Activated CD4-positive, alpha-beta T cell treated with anti-CD3 and anti-CD28 coated beads for 1 hour (primary cell): ENCODE measurements around the gene PACRG.

ENCODE experiments used
- DNase-seq: peaks from one replicate; pipeline ENCODE4 v3.0.0-alpha.2; 2020

The PACRG gene

DNA sequence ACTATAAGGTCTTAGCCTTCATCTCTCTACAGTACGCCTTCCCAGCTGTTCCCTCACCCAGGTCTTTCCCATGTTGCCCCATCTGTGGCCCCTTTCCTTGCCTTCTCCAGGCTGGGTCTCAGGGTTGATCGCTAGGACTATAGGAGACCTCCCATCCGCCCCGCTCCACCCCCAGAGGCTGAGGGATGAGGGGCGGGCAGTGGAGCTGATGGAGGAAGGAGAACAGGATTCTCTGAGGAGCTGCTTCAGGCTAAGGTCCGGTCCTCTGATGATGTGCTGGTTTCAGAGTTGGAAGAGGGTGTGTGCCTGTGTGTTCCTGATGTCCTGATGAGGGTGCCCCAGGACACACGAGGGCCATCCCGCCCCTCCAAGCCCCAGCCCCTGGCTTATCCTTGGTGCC lies 531.9 kb downstream of the PACRG start:
- no peak for DNase-seq

DNA sequence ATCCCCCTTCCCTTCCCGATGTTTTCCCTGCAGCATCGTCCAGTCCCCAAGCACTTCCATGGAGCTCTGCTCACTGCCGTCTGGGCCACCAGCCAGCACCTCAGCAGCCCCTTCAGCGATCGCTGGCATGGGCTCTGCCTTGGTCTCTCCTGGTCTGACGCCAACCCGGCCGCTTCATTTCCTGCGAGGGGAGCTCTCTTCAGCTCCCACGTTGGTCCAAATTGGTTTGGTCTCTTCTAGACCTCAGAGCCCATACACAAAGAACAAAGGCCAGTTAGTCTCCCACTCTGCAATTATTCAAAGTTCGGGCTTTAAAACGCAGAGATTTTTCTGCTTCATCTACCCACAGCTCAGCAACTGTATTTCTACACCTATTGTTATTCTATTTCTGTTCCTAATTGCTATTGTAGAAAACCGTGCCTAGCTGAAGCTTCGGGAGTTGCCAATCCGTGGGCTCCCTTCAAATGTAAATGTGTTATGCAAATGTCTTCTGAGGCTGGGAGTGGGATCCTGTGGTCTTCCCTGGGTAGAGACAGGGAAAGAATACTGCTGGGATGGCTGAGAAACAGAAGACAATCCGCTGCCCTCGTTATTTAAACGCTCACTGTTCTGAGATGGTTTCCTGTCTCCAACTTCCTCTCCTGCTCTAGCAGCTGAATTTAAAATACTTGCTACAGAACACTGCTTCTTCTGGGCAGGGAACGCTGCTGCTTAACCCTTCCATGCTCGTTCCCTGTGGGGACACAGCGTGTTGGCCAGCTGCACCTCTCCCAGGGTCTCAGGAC lies 532.5 kb downstream of the PACRG start:
- DNase-seq: no peak

DNA sequence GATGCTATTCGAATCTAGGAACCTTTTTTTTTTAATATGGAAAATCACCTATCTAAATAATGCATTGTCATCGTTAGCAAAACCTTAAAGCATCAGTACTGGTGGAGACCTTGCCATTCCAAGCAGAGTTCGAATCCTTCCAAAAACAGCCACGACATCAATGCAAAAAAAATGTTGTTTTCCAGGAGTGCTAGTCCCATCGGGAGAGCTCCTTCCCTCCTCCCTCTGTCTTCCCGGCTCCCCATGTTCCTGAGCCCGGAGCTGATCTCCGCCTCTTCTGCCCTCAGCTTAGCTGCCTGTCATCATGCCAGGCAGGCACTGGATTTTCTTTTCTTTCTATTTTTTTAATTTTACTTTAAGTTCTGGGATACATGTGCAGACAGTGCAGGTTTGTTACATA lies 533.1 kb downstream of the PACRG start:
- no peak for DNase-seq

DNA sequence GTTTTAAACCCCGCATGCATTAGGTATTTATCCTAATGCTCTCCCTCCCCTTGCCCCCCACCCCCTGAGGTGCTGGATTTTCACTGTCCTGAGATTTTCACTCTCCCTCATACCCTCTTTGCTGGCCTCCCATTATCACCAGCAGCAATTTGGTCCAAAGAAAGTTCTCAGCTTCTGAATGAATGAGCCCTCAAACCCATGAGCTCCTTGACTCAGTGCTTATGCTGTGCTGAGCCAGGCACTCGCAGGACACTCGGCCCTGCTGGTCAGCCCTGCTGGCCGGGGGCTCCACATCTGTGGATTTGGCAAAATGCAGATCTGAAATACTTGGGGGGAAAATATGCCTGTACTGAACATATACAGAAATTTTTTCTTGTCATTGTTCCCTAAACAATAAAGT lies 533.6 kb downstream of the PACRG start:
- no peak for DNase-seq

DNA sequence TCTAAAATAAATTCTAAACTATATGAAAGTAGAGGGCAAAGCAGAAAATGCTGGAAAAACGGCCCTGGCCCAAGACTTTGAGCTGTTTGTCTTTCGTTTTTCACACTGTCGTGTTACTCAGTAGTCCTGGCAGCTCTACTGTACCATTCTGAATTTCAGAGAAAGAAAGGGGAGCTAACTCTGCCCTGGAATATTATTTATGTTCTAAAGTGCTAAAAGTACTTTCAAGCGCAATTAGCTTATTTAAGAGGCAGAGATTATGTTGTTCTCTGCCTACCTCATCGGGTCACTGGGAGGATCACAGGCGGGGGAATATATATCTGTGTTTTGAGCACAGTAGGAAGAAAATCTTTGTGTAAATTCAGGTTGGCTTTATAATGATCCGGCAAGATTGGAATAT lies 534.3 kb downstream of the PACRG start:
- DNase-seq: no peak

DNA sequence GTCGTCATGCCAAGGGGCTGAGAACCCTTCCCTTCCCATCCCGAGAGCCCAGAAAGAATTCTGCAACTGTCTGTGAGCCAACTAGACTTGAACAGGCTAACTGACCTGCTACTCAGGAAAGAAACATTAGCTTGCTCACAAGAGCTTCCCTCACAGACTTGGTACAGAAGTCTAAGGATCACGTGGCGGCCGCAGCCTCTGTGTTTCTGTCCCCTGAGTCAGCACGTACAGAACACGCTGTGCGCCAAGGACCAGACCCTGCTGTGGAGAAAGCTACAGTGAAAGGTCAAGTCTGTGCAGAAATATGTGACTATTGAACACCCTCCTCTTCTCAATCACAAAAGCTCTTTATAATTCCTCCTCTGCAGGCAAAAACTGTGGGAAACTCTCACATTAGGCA lies 535.4 kb downstream of the PACRG start:
- no peak for DNase-seq

DNA sequence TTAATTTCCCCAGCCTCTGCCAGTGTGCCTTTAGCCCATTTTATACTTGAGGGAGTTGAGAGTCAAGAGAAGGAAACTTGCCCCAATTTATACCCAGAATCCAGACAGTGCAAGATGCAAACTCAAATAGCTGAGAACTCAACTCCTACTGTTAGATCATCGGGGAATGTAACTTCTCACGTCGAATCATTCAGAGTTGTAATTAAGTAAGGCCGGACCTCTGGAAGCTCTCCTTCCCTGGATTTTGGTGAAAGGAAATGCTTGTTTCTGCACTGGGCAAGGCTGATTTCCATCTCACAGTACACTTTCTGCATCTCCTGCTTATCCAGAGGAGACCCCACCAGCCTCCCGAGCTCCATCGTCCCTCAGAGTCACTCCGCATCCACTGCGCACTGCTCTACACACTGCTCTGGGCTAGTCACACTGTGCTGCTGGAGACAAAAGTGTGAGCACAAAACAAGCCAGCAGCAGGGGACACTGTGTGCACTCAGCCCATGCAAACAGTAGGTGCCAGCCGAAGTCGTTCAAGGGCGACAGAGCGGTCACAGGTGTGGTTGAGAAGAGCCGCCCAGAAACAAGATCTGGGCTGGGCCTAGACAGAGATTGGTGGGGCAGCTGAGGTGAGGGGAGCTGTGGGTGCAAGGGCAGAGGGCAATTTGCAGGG lies 536.4 kb downstream of the PACRG start:
- no peak for DNase-seq

DNA sequence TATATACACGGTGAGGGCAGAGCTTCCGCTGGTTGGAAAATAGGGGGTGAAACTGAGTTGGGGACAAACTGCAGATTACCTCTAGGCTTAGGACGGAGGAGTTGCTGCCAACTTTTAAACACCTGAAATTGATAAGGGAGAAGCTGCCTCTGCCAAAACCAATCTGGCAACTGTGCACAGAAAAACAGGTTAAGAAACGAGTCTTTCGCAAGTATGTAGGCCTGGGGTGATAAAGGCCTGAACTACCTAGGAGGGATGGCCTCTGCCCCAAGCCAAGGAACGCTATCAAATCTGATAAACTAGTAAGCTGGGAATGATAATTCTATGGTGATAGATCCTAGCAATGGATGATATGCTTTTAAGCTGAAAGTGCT lies 536.9 kb downstream of the PACRG start:
- DNase-seq: no peak

DNA sequence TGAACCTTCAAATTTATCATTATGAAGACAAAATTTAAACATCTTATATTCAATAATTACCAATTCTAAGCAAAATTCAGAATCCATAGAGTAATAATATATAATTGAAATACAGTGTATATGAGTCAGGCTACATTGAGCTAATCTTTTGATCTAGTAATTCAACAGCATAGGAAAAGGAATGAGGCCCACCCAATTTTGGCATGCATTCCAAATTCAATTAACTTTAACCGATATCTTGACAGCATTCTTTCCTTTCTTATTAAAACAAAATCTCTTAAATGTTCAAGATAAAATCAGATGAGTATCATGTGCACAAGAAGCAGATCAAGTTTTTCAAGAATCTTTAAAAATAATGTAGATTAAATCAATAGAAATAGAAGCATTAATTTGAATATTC lies 553.9 kb downstream of the PACRG start:
- DNase-seq: no peak

DNA sequence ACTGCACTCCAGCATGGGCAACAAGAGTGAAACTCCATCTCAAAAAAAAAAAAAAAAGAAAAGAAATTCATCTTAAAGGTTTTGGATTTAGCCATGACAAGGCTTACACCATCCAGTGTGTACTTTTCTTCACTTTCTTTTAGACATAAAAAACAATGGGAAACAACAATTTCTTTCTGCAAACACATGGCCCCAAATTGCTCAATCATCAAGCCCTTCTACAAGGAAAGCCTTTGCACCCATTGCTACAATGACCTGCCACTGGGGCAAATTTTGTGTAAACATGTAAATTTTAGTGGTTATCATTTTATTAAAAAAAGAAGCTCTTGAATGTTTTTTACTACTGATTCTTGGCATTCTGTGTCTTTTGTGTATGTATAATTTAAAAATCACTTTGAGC lies 554.9 kb downstream of the PACRG start:
- no peak for DNase-seq

DNA sequence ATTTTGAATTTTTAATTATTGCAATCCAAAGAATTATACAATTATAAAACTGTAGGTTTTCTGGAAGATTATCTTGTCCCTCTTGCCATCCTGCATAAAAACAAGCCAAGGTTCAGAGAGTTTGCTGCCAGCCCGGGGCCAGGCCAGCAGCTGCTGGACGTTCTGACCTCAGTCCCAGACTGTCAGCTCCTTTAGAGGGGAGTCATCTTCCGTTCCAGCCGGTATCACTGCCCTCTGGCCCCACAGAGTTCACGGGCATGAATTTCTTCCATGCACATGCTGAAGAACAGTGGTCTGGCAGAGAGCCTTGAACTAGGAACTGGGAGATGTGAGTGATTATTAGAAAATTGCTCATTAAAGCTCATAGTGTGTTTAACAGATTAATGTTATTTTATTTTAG lies 556.4 kb downstream of the PACRG start:
- DNase-seq: no peak

DNA sequence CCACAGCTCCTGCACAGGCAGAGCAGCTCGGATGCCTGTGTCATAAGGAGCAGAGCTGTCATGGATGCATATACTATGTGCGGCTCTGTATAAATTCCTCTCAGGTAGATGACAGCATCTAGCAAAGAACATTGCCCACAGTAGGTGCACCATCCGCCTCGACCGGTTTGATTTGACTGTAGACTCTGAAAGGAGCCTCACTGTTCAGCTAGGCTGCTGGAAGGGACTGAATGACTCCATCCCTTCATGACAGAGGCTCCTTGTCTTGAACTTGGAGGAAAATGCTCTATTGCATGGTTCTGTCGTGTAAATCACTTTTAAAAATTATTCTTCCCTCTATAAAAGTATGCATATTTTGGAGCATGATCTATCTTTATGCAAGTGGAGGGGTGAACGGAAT lies 557.9 kb downstream of the PACRG start:
- DNase-seq: no peak

DNA sequence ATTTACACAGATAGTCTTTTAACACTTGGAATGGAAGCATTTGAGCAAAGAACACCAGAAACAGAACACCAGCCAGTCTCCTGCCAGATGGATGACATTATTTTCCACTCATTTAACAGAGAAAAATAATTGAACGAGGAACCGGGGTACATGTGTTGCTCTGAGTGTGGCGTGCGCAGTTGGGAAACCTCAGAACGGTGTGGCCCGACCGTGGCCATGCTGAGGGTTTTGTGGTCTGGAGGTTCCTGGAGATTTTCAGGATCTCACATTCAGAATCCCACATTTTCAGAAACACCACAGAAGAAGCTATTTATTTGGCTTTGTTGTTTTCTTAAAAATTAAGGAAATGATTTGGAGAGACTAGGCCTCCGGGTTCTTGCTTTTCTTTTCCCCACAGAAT lies 559.9 kb downstream of the PACRG start:
- no peak for DNase-seq

DNA sequence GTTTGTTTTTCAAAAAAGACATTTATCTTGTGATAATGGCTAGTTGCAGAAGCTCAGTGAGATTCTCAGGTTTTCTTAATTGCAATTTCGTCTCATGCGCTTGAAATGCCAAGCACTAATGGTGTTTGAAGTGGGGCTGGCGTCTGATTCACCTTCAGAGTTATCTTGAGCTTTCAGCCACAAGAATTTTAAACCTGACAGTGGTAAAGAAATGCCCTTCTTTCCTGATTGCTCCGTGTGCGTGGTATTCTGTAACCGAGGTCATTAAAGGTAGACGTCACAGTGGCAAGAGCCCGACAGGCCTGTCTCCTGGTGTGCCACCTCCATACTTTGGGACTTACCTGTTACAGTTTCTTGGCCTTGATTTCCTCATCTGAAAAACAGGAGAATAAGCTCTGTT lies 560.3 kb downstream of the PACRG start:
- no peak for DNase-seq

DNA sequence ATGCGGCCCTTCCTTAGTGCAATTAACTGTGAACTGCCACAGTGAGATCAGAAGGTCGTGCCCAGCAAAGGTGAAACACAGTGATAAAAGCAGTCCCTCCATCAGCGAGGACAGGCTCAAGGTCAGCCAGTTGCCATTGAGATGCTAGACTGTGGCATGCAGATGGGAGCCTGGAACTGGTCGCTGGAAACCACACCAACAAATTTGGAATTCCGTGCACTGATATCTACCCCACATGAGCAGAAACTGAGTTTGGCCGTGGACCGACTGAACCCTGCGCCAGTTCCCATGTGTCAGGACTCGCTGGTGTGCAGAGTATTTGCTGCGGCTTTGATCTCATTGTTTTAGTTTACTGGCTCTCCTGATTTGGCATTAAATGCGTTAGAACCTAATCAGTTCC lies 561.1 kb downstream of the PACRG start:
- no peak for DNase-seq

DNA sequence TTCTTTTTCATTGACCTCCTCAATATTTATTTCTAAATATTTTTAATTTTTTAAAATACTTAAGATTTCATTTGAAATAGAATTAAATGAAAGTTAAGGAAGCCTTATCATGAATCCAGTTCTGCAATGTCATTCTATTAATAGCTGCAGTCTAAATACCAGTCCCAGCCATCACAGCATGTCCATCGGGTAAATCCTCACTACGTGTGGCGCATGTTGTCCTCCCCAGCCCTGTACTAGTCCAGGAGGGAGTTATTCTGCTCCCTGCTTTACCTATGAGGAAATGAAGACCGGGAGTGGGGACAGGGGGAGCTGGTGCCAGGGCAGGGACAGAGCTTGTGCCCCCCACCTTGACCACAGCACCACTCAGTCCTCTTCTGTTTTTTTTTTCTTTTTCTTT lies 561.7 kb downstream of the PACRG start:
- DNase-seq: no peak

DNA sequence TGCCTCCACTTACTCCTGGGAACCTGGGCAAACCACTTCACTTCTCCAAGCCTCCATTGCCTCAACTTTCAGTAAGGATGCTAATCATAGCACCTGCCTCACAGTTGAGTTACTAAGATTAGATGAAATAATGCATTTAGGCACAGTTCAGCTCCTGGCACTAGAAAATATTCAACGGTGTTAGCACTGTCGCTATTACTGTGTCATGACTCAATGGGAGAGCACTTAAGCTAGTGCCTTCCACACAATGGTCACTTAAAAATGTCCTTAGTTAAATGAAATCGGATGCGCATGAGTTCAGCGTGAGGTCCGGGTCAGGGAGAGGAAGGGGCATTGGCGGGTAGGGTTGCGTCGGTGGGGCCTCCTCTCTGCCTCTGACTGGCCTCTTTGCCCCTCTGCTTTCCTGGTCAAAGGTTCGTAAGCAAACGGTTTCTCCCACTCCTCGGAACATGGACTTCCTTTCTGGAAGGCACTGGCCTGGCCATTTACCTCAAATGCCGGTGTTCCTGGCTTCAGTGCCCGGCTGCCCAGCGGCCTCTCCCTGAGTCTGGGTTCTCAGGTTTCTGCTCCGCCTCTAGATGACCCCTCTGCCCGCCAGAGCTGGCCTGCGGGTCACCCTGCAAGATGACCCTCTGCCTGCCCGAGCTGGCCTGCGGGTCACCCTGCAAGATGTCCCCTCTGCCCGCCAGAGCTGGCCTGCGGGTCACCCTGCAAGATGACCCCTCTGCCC lies 562.9 kb downstream of the PACRG start:
- no peak for DNase-seq

DNA sequence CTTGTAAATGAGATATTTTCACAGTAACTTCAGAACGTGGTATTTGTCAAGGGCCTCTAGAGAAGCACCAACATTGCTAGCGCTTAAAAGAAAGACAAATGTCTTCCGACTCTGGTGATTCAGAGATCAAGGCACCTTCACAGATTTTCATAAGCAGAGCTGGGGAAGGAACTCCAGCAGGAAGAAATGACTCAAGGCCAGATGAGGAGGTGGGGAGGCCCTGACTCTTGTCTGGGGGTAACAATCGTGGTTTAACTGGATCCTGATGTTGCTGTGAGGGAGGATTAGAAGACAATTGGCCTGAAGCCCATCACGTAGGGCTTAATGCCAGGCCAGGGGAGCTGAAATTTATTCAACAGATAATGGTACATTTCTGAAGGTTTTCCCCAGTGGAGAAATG lies 563.8 kb downstream of the PACRG start:
- no peak for DNase-seq

DNA sequence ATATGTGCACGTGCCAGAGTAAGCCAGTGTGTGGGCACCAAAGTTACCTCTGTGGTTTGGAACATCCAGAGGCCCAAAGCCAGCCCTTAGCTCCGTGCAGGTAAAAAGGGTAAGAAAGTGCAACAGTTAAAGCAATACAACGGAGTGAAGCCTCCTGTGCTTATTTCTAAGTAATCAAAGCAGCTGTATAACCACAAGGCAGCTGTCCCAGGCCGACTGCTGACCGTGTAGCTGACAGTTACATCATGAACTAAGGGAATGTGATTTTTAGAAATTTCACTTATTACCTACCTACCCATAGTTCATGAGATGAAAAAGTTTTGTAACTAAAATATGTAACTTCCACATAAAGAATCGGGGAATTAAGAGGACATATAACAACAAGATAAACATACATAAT lies 565.5 kb downstream of the PACRG start:
- no peak for DNase-seq

DNA sequence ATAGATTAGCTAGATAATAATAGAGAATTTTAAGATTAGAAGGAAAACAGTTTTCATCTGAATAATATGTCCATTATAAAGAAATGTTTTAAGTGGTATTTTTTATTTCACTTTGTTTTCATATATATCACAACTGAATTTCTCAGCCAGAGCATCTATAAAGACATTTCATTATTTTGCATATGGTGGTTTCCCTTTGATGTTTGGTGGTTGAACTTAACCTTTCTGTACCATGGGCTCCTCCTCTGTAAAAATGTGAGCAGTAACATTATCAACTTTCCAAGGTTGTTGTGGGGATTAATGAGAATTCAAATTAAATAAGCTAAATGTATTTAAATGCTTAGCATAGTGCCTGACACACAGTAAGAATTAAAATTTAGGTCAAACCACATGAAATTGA lies 567.0 kb downstream of the PACRG start:
- no peak for DNase-seq

DNA sequence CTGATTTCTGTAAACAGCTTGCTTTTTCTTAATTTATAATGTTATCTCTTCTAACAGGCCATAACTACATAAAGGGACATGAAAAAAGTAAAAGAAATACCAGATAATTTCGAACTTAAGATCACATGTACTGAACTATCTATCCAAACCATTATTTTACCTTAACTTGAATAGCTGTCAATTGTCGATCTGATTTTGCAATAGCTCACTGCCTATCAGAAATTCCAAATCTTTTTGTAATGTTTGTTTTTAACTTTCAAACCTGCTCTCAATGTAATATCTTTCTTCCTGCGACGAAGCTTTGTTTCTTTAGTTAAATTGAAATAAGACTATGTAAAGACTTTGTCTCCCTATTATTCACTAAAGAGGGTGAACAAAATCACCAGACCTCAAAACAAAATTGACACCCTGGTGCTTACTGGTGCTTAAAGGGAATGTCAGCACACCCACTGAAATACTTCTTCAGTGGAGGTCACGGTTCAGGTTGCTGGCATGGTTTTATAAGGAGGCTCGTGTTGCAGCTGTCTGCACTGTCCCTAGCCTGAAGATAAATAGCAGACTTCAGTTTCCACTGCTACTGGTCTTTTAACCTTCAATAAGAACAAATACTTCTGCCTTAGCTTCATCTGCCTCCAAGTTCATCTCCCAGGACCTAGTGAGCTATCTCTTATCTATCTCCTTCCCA lies 569.2 kb downstream of the PACRG start:
- no peak for DNase-seq

DNA sequence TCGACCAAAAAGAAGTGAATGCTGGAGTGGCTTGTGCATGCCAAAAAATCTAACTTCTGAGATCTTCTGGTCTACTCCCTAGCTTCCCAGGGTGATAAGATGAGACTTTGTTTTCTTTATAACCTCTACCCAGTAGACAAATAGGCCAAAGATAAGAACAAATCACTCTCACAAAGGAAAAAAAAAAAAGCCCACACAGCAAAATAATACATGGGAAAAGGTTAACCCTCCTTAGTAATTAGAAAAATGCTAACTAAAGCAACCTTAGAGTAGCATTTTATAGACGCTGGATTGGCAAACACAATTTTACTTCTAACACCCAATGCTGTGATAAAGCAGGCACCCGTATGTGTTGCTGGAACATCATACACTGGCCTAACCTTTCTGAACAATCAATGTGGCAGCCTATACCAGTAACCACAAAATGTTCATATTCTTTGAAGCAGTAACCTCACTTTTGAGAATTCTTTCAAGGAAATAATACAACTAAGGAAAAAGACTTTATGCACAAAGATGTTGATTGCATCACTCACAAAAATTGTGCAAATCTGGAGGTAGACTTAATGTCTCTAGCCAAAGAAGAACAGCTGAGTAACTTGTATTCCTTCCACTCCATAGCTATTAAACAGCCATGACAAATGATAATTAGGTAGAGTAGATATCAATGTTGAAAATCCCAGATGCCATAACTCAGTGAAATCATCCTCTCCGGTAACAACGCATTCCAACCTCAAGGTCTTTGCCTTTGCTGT lies 570.5 kb downstream of the PACRG start:
- no peak for DNase-seq

DNA sequence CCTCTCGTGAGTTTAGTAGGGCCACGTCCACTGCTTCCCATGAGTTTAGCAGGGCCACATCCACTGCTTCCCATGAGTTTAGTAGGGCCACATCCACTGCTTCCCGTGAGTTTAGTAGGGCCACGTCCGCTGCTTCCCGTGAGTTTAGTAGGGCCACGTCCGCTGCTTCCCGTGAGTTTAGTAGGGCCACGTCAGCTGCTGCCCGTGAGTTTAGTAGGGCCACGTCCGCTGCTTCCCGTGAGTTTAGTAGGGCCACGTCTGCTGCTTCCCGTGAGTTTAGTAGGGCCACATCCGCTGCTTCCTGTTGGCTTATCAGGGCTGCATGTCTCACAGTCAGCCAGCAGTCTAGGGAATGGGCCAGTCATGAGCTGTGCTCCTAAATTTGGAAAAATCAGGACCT lies 573.1 kb downstream of the PACRG start:
- DNase-seq: no peak
